ENCODE results near the gene PDZK1IP1. TPM values are rescaled to one million over a fixed set of nuclear protein-coding genes. Genes with fewer than 3 reads are reported as not detected.

Gene PDZK1IP1
- total RNA-seq, 1 experiment from 2014 or later = not detected

GRCh38 chr1:47207803-47208373 lies 18.1 kb upstream of the PDZK1IP1 start:
- DNase-seq (ENCODE audit: low read depth, low spot score) (no peak), ATAC-seq (no peak)
- ChIA-PET POLR2A (no interaction called here), CTCF (interaction anchor here (1.0 kb wide), 1 partner anchor 13 kb away, joined by 4 read pairs; no protein-coding TSS in a partner anchor), RAD21 (ENCODE audit: low non-redundant PET in 1 of 2, low total read pairs in 2 of 2, uncharacterized antibody in 2 of 2, unreplicated experiment in 2 of 2) (no interaction called here)
- no peak for TF ChIP-seq REST (IDR thresholded peaks at IDR 0.05; ENCODE audit: low read depth)
- TF ChIP-seq EZH2 (IDR thresholded peaks at IDR 0.05) = no peak
- no peak for TF ChIP-seq RAD21 (IDR thresholded peaks at IDR 0.05; ENCODE audit: low read depth)
- no peak for TF ChIP-seq ZBTB33 (IDR thresholded peaks at IDR 0.05; ENCODE audit: extremely low read depth, insufficient replicate concordance, low read length)
- no peak for TF ChIP-seq JUND (IDR thresholded peaks at IDR 0.05)
- no peak for TF ChIP-seq CBX3 (IDR thresholded peaks at IDR 0.05; ENCODE audit: low read depth)
- TF ChIP-seq SRF (IDR thresholded peaks at IDR 0.05; ENCODE audit: low read depth) = no peak
- no peak for TF ChIP-seq ELF1 (IDR thresholded peaks at IDR 0.05; ENCODE audit: borderline replicate concordance, low read depth)
- no peak for TF ChIP-seq CEBPB (IDR thresholded peaks at IDR 0.05; ENCODE audit: low read depth)
- TF ChIP-seq POLR2A (IDR thresholded peaks at IDR 0.05; ENCODE audit: borderline replicate concordance, extremely low read depth, insufficient read depth, insufficient read length) = no peak
- TF ChIP-seq SP1 (IDR thresholded peaks at IDR 0.05; ENCODE audit: low read depth) = no peak
- no peak for TF ChIP-seq POLR2AphosphoS5 (IDR thresholded peaks at IDR 0.05; ENCODE audit: low read depth, low read length)
- no peak for TF ChIP-seq ATF3 (IDR thresholded peaks at IDR 0.05)
- TF ChIP-seq MAX (IDR thresholded peaks at IDR 0.05) = no peak
- TF ChIP-seq ZFX (IDR thresholded peaks at IDR 0.05) = no peak
- TF ChIP-seq EZH2phosphoT487 (IDR thresholded peaks at IDR 0.05; ENCODE audit: borderline replicate concordance) = no peak
- TF ChIP-seq FOSL1 (IDR thresholded peaks at IDR 0.05; ENCODE audit: low read depth) = no peak
- Histone ChIP-seq H3K4me2 (ENCODE audit: low read length) (no peak overlapping the region), H3K79me2 (ENCODE audit: insufficient read depth, low read length) (no peaks in the 10 kb centered on the region), H3K9me3 (ENCODE audit: control insufficient read depth in 1 of 2, insufficient read depth in 1 of 2, low read depth in 1 of 2, low read length in 2 of 2) (peaks cover 0 to 6% of the 10 kb centered on the region in 2 experiments; a peak in 2 of 4 replicates), H3K27me3 (ENCODE audit: insufficient read depth, low read length) (no peaks in the 10 kb centered on the region), H3K9me2 (ENCODE audit: insufficient read depth) (no peaks in the 10 kb centered on the region), H3K36me3 (ENCODE audit: control insufficient read depth in 1 of 2, insufficient read depth in 2 of 2, low read length in 2 of 2) (no peaks in the 10 kb centered on the region), H3K4me3 (replicated peaks in 1 of 2; ENCODE audit: low read depth in 1 of 2, low read length in 2 of 2) (no peak overlapping the region), H3K4me1 (ENCODE audit: control insufficient read depth in 1 of 2, insufficient read depth in 2 of 2, low read length in 2 of 2) (no peaks in the 10 kb centered on the region), H3K27ac (ENCODE audit: low read depth, low read length) (no peak overlapping the region), H3K9ac (ENCODE audit: low read length) (no peak overlapping the region), H4K20me1 (ENCODE audit: insufficient read depth) (no peaks in the 10 kb centered on the region), H2AFZ (ENCODE audit: low read depth, low read length, poor library complexity, severe bottlenecking) (no peak overlapping the region)
- intact Hi-C loops (cut with micrococcal nuclease) = no loop called here
- BruUV-seq (replicated peaks) = no TSS peak

All from HCT116 (cell line).